ENCODE measurements around the gene ROM1. TPM values are rescaled to one million over a fixed set of nuclear protein-coding genes. Genes with fewer than 3 reads are reported as not detected.
A peak's percentile ranks its signal among the peaks of the same experiment; 100 is the strongest.

ROM1 gene
- total RNA-seq, 4 donors from 2014 or later = 3.0 to 18.3 (median 10.7) TPM

GRCh38 chr11:62573592-62574362 is 39.3 kb upstream of the ROM1 start, which contains the start of gene EEF1G:
Gene EEF1G, minus strand, starts transcription at chr11:62573891. Its CDS starts 49 bp downstream, at chr11:62573842.
- TF ChIP-seq POLR2A (IDR thresholded peaks at IDR 0.05) (peak; percentile 58 to 77), EP300 (IDR thresholded peaks at IDR 0.05) (no peak), POLR2AphosphoS5 (IDR thresholded peaks at IDR 0.05) (peak; percentile 64), CTCF (IDR thresholded peaks at IDR 0.05) (peak in 1 of 4 experiments; percentile 8)
- WGBS, 2 donors (ENCODE audit: low coverage in 1 of 2) = 1% methylated on average over 16 to 24 of the region's 46 CpGs
- no peaks in the 10 kb centered on the region for H3K27me3 ChIP-seq
- H3K36me3 ChIP-seq = peaks cover 0 to 71% of the 10 kb centered on the region in 2 donors
- ATAC-seq = peak; percentile 98
- peak within 1 kb of the TSS; percentile 78 to 94 (median 92) for H3K27ac ChIP-seq
- peaks cover 0 to 70% (median 21%) of the 10 kb centered on the region in 3 donors for H3K4me1 ChIP-seq
- peak within 1 kb of the TSS; percentile 65 to 78 for H3K4me3 ChIP-seq
- H3K9me3 ChIP-seq = no peaks in the 10 kb centered on the region

GRCh38 chr11:62574363-62575071 is 38.5 kb upstream of the ROM1 start:
- WGBS, 2 donors (ENCODE audit: low coverage in 1 of 2) = 0% methylated on average over 1 to 3 of the region's 33 CpGs

GRCh38 chr11:62575156-62575555 is 37.9 kb upstream of the ROM1 start:
- TF ChIP-seq CTCF (IDR thresholded peaks at IDR 0.05) = no peak
- no peak for TF ChIP-seq EP300 (IDR thresholded peaks at IDR 0.05)
- no peak for TF ChIP-seq POLR2A (IDR thresholded peaks at IDR 0.05)
- no peak for TF ChIP-seq POLR2AphosphoS5 (IDR thresholded peaks at IDR 0.05)
- WGBS, 2 donors (ENCODE audit: low coverage in 1 of 2) = 53 to 88% methylated on average over 6 to 8 of the region's 17 CpGs

More at GRCh38 chr11:62574363-62575071, 38.5 kb upstream of the ROM1 start:
- H3K4me1 ChIP-seq = peaks cover 0 to 64% (median 21%) of the 10 kb centered on the region in 3 donors
- H3K9me3 ChIP-seq = no peaks in the 10 kb centered on the region
- ATAC-seq = peak; percentile 32
- H3K27ac ChIP-seq = peak overlapping the region; percentile 78 to 94 (median 92)
- no peaks in the 10 kb centered on the region for H3K27me3 ChIP-seq
- H3K4me3 ChIP-seq = peak overlapping the region; percentile 55 to 65
- TF ChIP-seq POLR2A (IDR thresholded peaks at IDR 0.05) (no peak), POLR2AphosphoS5 (IDR thresholded peaks at IDR 0.05) (no peak), CTCF (IDR thresholded peaks at IDR 0.05) (no peak), EP300 (IDR thresholded peaks at IDR 0.05) (no peak)
- peaks cover 0 to 71% of the 10 kb centered on the region in 2 donors for H3K36me3 ChIP-seq

GRCh38 chr11:62575837-62576236 is 37.2 kb upstream of the ROM1 start:
- Histone ChIP-seq H3K27me3 (no peaks in the 10 kb centered on the region), H3K36me3 (peaks cover 0 to 68% of the 10 kb centered on the region in 2 donors), H3K27ac (peak overlapping the region in 3 of 4 donors; percentile 66 to 94 (median 93)), H3K4me3 (no peak overlapping the region), H3K4me1 (peaks cover 0 to 51% (median 21%) of the 10 kb centered on the region in 3 donors), H3K9me3 (no peaks in the 10 kb centered on the region)
- no peak for ATAC-seq
- no CpG with 5 or more reads among the region's 14 CpGs for WGBS, 2 donors (ENCODE audit: low coverage in 1 of 2)
- TF ChIP-seq EP300 (IDR thresholded peaks at IDR 0.05) = no peak
- no peak for TF ChIP-seq POLR2AphosphoS5 (IDR thresholded peaks at IDR 0.05)
- TF ChIP-seq CTCF (IDR thresholded peaks at IDR 0.05) = no peak
- TF ChIP-seq POLR2A (IDR thresholded peaks at IDR 0.05) = no peak

More at GRCh38 chr11:62575156-62575555, 37.9 kb upstream of the ROM1 start:
- peaks cover 0 to 71% of the 10 kb centered on the region in 2 donors for H3K36me3 ChIP-seq
- peak overlapping the region in 3 of 4 donors; percentile 92 to 94 (median 93) for H3K27ac ChIP-seq
- H3K9me3 ChIP-seq = no peaks in the 10 kb centered on the region
- ATAC-seq = no peak
- H3K27me3 ChIP-seq = no peaks in the 10 kb centered on the region
- peaks cover 0 to 57% (median 21%) of the 10 kb centered on the region in 3 donors for H3K4me1 ChIP-seq
- H3K4me3 ChIP-seq = peak overlapping the region; percentile 55 to 65

All from gastroesophageal sphincter (tissue), 4 donors.